DMS79 treated with DMSO at 0.1 percent for 48 hours (cell line): ENCODE data around the gene KCNQ4.

ENCODE experiments used
- DNase-seq: peaks from one replicate; lab custom pipeline; 2025; lab: John Stamatoyannopoulos, UW

Gene KCNQ4

DNA sequence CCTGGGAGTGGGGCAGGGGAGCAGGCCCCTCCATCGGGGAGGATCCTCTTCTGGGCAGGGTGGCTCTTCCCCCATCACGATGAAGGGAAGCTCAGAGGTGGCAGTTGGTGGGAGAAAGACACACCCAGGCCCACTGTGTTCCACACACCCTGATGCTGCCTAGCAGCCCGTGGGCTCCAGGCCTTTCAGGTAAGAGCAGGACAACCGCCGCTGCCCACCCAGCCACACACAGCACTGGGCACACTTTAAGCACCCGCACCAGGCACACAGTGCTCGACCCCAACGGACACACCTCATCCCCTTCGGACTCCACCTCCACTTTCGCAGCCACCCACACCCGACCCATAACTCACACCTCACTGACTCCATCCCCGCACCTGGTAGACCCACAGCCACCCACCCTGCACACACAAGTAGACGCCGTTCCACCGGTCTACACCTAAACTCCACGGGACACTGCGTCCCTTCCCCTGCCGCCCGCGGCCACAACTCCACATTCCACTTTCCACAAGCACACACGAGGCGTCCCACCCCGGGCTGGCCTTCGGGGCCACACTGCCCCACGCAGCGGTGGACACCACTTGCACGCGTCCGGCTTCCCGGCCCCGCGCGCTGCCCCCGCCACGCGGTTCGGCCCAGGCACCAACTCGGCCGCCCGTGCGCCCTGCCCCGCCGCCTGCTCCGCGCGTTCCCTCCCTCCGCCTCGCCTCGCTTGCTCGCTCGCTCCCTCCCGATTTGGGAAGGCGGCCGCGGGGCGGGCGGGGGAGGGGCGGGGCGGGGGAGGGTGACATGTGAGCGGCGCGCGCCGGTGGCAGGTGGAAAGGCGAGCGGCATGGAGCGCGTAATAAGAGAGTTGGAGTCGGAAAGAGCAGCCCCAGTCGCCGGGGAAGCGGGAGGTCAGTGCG is at the start of gene KCNQ4:
KCNQ4 (plus strand) TSS at position 787 of the 905 bp plus-strand sequence. CDS start 307 bp downstream, outside the sequence.
- peak; percentile 38 for DNase-seq

GRCh38 chr1:40734882-40735628 is 48.5 kb upstream of the KCNQ4 start:
- DNase-seq: no peak

DNA sequence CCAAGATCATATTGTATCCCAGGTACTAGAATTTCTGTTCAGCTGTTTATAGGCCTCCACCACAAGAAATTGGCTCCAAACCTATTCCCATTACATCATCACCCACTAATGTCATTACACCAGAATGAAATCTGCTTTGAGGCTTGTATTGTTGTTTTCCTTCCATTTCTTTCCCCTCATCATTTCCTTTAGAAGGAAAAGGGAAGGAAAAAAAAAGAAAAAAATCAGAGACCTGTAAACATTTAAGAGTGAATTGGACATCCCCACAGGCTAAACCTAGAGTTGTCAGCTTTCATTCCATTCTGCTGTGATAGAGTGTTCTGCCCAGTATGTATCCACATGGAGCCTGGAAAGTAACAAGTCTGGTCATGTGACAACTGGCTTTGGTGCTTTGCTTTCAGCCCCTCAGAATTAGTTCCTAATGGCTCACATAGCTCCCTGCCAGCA is 47.5 kb upstream of the KCNQ4 start:
- no peak for DNase-seq

DNA sequence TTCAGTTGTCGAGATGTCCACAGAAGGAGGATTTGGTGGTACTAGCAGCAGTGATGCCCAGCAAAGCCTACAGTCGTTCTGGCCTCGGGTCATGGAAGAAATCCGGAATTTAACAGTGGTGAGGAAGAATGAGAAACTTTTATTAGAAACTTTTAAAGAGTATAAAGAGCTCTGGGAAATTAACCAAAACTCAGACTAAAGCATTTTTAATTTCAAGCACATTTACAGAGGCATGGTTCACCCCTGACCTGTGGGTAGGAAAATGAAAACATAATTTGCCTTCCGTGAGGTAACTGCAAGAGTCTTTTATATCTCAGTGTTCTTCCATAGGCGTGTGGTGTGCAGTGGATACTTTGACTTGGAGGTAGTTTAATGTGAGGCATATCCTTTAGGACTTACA is 44.8 kb upstream of the KCNQ4 start:
- DNase-seq: no peak

- no peak for DNase-seq
Measured at GRCh38 chr1:40739455-40740008, 44.1 kb upstream of the KCNQ4 start.

DNA sequence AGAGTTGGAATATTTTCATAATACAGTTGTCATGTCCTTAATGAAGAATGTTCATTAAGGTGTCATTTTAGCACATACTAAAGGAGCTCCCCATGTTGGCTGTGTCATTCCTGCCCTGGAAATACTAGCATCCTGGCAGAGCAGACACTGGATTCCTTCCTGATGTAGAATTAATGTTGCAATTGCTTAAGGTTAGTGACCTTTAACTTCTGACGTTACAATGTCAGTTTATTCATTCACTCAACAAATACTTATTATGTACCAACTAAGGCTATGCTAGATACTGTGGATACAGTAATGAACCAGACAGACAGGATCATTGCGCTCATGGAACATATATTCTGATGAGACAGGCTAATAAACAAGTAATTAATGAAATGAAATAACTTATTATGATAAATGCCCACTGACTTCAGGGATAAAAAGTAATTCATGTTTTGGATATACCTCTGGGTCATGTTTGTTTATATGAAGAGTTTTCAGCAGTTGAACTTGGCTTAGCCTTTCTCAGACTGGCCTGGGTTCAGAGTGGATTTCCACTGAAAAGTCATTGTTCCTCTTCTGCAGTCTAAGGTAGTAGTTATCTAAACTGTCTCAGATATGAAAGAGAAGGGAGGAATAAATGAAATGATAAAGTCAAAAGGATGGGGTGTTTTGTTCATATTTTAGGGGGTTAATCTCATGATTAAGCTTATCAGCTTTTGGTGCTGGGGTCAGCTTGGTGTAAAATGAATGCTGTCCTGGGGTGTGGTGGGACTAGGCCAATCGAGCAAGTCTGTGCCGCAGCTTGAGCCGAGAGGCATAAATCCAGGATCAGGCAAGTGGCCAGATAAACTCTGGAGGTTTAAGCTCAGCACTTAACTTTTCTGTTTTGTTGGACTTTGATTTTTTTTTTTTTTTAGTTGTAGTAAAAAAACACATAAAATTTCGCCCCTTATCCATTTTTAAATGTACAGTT is 43.3 kb upstream of the KCNQ4 start:
- DNase-seq: no peak

GRCh38 chr1:40740997-40741736 is 42.4 kb upstream of the KCNQ4 start:
- DNase-seq: no peak

DNA sequence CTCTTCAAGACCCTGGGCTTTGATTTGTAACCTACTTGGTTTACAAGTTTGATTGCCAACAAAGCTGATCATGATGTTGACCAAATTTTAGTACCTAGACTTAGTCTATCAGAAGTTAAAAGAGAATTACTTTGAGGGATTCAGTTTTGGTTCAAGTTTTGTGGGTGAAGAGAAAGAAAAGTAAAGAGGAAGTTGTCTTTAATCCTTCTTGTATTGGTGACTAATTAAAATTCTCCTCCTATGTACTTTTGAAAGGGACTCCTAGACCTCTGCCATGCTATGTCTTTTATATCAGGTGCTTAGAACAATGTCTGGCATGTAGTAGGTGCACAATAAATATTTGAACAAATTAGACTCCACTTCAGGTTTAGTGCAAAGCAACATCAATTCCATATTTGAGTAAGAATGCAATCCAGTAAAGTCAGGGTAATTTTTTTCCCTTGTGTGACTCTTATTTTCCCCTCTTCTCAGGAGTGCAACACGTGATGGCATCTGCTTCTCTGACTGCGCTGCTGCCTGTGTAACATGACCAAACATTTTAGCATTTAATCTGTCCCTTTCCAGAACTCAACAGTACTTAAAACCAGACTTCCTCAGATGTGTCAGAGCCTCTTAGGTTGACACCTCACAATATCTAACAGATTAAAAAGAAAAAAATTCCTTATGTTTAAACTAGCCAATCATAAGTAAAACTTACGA is 41.1 kb upstream of the KCNQ4 start:
- no peak for DNase-seq

DNA sequence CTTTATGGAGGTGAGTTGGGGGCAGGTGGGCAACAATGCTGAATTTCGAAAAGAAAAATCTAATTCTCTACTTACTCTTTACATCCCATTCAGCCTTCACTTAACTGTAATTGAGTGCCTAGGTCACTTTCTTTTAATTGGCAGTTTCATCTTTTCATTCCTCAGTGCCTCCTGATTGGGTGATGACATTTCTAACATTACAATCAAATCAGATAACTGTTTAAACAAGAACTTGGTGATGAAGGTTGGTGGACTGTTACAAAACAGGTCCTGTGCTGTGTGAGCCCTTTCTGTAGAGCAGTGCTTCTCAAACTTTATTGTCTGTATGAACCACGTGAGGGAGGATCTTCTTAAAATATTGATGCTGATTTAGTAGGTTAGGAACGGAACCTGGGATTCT is 40.1 kb upstream of the KCNQ4 start:
- DNase-seq: no peak

- no peak for DNase-seq
Measured at GRCh38 chr1:40743860-40744259, 39.7 kb upstream of the KCNQ4 start.

DNA sequence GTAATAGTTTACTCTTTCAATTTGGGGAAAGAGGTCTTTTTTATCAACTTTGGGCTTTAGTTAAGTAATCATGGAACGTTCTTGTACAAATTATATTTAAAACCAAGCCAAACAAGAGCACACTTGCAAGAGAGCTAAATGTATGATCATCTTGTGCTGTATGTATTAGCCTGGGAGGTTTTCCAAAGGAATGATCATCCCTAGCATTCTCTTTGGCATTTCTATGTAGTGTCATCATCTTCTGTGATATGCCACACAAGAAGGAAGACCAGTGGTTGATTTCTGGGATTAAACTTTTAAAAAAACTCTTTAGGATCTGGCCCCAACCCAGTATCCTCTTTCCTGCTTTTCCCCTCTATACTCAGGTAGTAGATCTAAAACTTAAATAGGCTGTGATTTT is 38.4 kb upstream of the KCNQ4 start:
- no peak for DNase-seq

- no peak for DNase-seq
Measured at GRCh38 chr1:40746344-40747090, 37.1 kb upstream of the KCNQ4 start.

DNA sequence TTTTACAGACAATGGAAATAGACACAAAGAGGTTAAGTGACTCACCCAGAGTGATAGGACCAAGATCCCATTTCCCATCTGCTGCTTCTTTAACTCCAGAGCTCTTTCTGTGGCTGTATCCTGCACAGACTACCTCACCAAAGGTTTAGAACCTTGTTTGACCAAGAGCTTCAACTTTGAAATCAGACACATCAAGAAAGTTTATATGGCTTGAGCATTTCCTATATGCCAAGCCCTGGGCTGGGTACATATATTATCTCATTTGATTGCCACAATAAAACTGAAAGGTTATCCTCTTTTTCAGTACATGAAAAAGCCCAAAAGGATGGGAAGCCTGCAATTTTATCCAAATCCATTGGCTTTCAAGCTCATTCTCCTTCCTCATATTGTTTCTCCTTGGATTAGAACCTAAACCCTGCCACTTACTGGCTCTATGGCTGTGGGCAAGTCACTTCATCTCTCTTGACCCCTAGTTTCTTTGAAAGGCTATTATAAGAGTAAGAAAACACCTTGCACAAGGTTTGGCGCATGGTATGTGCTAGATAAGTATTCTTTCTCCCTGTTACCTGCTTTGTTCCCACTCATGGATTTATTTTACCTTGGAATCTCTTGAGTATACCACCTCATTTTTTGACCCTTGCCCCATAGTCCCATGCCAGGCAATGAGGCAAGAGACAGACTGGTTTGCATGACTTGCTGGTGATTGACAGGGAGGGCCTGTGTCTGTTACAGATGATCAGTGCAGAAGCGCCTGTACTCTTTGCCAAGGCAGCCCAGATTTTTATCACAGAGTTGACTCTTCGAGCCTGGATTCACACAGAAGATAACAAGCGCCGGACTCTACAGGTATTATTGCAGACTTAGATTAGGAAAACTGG is 34.5 kb upstream of the KCNQ4 start:
- no peak for DNase-seq

DNA sequence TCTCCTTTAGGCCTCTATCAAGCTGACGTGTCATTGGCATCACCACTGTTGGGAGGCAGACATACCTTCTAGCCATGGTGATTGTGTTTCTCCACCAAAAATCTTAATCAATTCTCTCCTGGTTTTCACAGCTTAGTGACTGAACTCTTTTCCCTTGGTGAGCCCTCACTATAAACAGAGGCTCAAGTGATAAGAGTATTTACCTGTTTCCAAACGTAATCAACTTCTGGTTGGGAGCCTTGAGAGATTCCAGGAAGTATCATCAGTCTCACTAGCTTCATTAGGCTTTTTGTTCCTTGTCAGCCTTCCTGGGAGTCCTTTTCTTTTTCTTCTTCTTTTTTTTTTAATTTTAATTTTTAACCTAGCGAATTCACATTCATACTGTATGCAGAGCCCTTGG is 33.8 kb upstream of the KCNQ4 start:
- no peak for DNase-seq

- DNase-seq: no peak
Measured at GRCh38 chr1:40750451-40750908, 33.1 kb upstream of the KCNQ4 start.

DNA sequence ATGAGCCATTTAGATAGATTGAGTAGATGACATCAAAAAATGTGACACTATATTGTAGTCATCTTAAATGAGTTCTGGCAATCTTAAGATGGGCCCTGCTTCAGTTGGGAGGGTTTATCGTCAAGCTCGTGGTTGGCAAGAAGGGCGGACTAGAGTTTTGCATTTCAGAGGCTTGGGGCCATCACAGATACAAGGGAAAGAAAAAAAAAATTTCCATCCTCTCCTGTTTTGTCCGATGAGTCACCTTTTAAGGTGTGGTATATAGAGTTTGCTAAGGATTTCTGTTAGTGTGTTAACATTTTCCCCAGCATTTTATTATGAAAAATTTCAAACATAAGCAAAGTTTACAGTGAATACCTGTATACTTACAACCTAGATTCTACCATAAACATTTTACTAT is 31.8 kb upstream of the KCNQ4 start:
- DNase-seq: no peak

DNA sequence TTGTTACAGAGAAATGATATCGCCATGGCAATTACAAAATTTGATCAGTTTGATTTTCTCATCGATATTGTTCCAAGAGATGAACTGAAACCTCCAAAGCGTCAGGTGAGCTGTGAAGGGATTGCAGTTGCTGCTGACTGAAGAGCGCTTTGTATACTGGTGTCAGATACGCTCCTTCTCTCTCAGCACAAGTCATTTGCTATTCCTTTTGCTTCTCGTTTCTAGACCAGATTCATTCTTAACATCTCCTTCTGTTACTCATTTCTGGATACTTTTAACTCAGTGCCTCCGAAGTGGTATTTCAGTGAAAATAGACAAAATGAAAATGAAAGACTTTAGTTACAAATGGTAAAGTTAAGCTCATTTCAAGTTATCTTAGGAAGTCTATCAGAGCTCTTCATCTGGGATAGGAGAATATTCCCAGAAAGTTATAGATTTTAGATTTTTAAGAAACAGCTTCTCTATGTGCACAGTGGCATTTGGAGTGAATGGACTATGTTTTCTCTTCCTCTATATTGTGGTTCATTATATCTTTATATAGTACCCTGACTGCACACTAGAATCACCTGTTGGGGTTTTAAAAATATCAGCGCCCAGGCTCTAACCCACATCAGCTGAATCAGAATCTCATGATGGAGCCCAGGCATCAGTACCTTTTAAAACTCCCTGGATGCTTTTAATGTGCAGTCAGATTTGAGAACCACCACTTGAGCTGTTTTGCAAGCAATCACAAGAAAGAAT is 30.3 kb upstream of the KCNQ4 start:
- no peak for DNase-seq

DNA sequence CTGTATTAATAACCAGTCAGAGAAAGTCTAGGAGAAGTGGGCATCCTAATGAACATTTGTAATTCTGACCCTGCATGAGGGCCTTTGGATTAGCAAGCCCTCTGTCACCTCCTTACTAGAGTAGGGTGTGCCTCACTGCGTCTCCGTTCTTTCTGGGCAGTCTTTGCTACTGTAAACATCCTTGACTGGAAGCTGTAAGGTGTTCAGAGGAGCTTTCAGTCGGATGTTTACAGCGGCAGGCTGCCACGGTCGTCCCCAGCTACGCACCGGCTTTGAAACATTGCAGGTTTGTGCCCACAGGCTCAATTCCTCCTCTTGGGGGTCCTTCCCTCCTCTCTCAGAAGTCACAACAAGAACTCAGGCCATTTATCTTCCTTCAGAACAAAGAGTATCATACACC is 29.4 kb upstream of the KCNQ4 start:
- DNase-seq: no peak
